CD8-positive, alpha-beta memory T cell (primary cell): Measurements from ENCODE around the gene RUVBL2. TPM values are rescaled to one million over a fixed set of nuclear protein-coding genes. Genes with fewer than 3 reads are reported as not detected.

Source experiments
- CTCF ChIA-PET: fragments of 350-600 bp; sonication (Branson Sonifier 250); formaldehyde crosslinking; loops from one replicate; lab custom pipeline; 2021; ENCODE audit warnings: antibody characterized with exemption; lab: Charles Lee
- POLR2A ChIA-PET: fragments of 350-600 bp; sonication (Branson Sonifier 250); formaldehyde crosslinking; loops from one replicate; lab custom pipeline; 2021; ENCODE audit warnings: antibody characterized with exemption; lab: Charles Lee
- DNase-seq, 5 donors: peaks; one replicate each; pipeline versions ENCODE4 v3.0.0 to v3.0.0-alpha.2; 2020 to 2022; ENCODE audit warnings: mixed read lengths in 1 of 5
- H3K27ac ChIP-seq: one replicate; pipeline ENCODE4 v1.7.0; 2013; ENCODE audit warnings: low read depth, mild to moderate bottlenecking, low read length, moderate library complexity
- H3K27me3 ChIP-seq: 2 replicates; pipeline ENCODE4 v1.7.0; 2013; ENCODE audit warnings: low read length, mild to moderate bottlenecking; ENCODE audit not compliant: insufficient read depth, poor library complexity, severe bottlenecking
- H3K36me3 ChIP-seq: 2 replicates; pipeline ENCODE4 v1.7.0; 2013; ENCODE audit warnings: mild to moderate bottlenecking, low read length, moderate library complexity; ENCODE audit not compliant: insufficient read depth
- H3K4me1 ChIP-seq: 2 replicates; pipeline ENCODE4 v1.7.0; 2013; ENCODE audit warnings: mild to moderate bottlenecking, low read length, moderate library complexity; ENCODE audit not compliant: insufficient read depth
- H3K4me3 ChIP-seq: 2 replicates; pipeline ENCODE4 v1.7.0; 2013; ENCODE audit warnings: mild to moderate bottlenecking, low read length
- H3K9me3 ChIP-seq: 2 replicates; pipeline ENCODE4 v1.7.0; 2013; ENCODE audit warnings: mild to moderate bottlenecking, low read length
- H3K27ac Mint-ChIP-seq, 8 donors: one replicate each; pipeline ENCODE4 v1.8.0; 2020 to 2021; ENCODE audit warnings: mixed read lengths in 8 of 8, mild to moderate bottlenecking in 6 of 8, inconsistent platforms in 3 of 8, moderate library complexity in 3 of 8
- H3K27me3 Mint-ChIP-seq, 2 donors: one replicate each; pipeline ENCODE4 v1.8.0; 2020 to 2021; ENCODE audit warnings: mixed read lengths in 2 of 2, mild to moderate bottlenecking in 1 of 2, moderate library complexity in 1 of 2
- H3K36me3 Mint-ChIP-seq, 3 donors: one replicate each; pipeline ENCODE4 v1.8.0; 2020 to 2021; ENCODE audit warnings: mixed read lengths in 3 of 3, inconsistent platforms in 1 of 3, mild to moderate bottlenecking in 1 of 3
- H3K4me1 Mint-ChIP-seq, 3 donors: one replicate each; pipeline ENCODE4 v1.8.0; 2020 to 2021; ENCODE audit warnings: mixed read lengths in 3 of 3, inconsistent platforms in 1 of 3, mild to moderate bottlenecking in 1 of 3
- H3K4me3 Mint-ChIP-seq, 7 donors: one replicate each; pipeline ENCODE4 v1.8.0; 2020 to 2021; ENCODE audit warnings: mixed read lengths in 7 of 7, mild to moderate bottlenecking in 6 of 7, moderate library complexity in 4 of 7, inconsistent platforms in 2 of 7
- H3K9me3 Mint-ChIP-seq, 5 donors: one replicate each; pipeline ENCODE4 v1.8.0; 2020 to 2022; ENCODE audit warnings: mixed read lengths in 5 of 5, mild to moderate bottlenecking in 3 of 5, moderate library complexity in 2 of 5, inconsistent platforms in 1 of 5
- polyA plus RNA-seq: library from polyadenylated mRNA; unstranded; fragments of 300-500 nt; fragmentation: Illumina TruSeq; gene quantifications from one replicate; pipeline ENCODE4 v1.2.3, GENCODE V29; 2021
- total RNA-seq, 2 experiments: library from RNA; stranded (reverse); gene quantifications; one replicate each; pipeline ENCODE4 v1.2.3, GENCODE V29; 2021

Gene RUVBL2
- total and polyA plus RNA-seq, 3 experiments from 2014 or later, result 67.9 to 159 (median 147) TPM

GRCh38 chr19:48961051-48961649, 32.5 kb upstream of the RUVBL2 start:
- no peaks in the 10 kb centered on the region for H3K27me3 ChIP-seq
- POLR2A ChIA-PET, result interaction anchor here (0.8 to 1.2 kb wide), 3 partner anchors 9 to 88 kb away, joined by 3 to 7 read pairs (median 5); no protein-coding TSS in a partner anchor
- H3K27ac Mint-ChIP-seq, result peak overlapping the region in 2 of 8 donors; percentile 43 to 54
- H3K4me3 Mint-ChIP-seq, result peak overlapping the region in 2 of 7 donors; percentile 13 to 64
- peaks cover 55 to 77% (median 68%) of the 10 kb centered on the region in 3 donors for H3K4me1 Mint-ChIP-seq
- no peaks in the 10 kb centered on the region for H3K9me3 ChIP-seq
- H3K9me3 Mint-ChIP-seq, result no peaks in the 10 kb centered on the region
- peak overlapping the region; percentile 94 for H3K27ac ChIP-seq
- peak in 1 of 5 donors; percentile 44 for DNase-seq
- peaks cover 0 to 26% (median 6%) of the 10 kb centered on the region in 3 donors for H3K36me3 Mint-ChIP-seq
- peaks cover under 1% of the 10 kb centered on the region for H3K36me3 ChIP-seq
- CTCF ChIA-PET, result interaction anchor here (1.3 to 1.8 kb wide), 3 partner anchors 8 to 32 kb away, joined by 3 to 5 read pairs (median 4); partner anchors contain the start of gene RUVBL2
- H3K4me1 ChIP-seq, result peaks cover 34% of the 10 kb centered on the region
- H3K27me3 Mint-ChIP-seq, result peaks cover 0 to 8% of the 10 kb centered on the region in 2 donors
- H3K4me3 ChIP-seq, result no peak overlapping the region

DNA sequence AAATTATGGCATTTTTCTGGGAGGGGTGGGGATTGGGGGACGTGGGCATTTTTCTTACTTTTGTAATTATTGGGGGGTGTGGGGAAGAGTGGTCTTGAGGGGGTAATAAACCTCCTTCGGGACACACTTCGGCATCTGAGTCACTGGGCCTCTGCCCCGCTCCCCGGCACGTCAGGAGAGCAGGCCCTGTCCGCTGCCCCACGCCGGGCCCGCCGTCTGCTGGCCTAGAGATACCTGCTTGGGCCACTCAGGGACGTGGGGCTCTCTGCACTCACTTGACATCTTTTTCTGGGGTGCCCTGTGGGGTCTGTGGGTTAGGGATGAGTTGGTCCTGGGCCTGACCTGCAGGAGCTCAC, 32.0 kb upstream of the RUVBL2 start:
- H3K27me3 Mint-ChIP-seq, result peaks cover 0 to 8% of the 10 kb centered on the region in 2 donors
- H3K36me3 Mint-ChIP-seq, result peaks cover 0 to 28% (median 6%) of the 10 kb centered on the region in 3 donors
- POLR2A ChIA-PET, result interaction anchor here (0.7 to 1.2 kb wide), 6 partner anchors 7 to 316 kb away, joined by 3 to 7 read pairs (median 4); partner anchors contain the start of genes BAX and NUCB1
- Histone ChIP-seq H3K9me3 (no peaks in the 10 kb centered on the region), H3K36me3 (peaks cover 6% of the 10 kb centered on the region), H3K4me3 (no peak overlapping the region), H3K4me1 (peaks cover 37% of the 10 kb centered on the region), H3K27ac (peak overlapping the region; percentile 94), H3K27me3 (no peaks in the 10 kb centered on the region)
- CTCF ChIA-PET, result interaction anchor here (1.0 to 1.8 kb wide), 3 partner anchors 9 to 32 kb away, joined by 3 to 5 read pairs (median 4); partner anchors contain the start of genes GYS1 and RUVBL2
- no peak for DNase-seq
- peak overlapping the region in 5 of 7 donors; percentile 43 to 64 (median 46) for H3K4me3 Mint-ChIP-seq
- H3K4me1 Mint-ChIP-seq, result peaks cover 57 to 78% (median 69%) of the 10 kb centered on the region in 3 donors
- H3K9me3 Mint-ChIP-seq, result no peaks in the 10 kb centered on the region
- H3K27ac Mint-ChIP-seq, result peak overlapping the region in 7 of 8 donors; percentile 58 to 96 (median 86)

GRCh38 chr19:48962029-48962848, 31.4 kb upstream of the RUVBL2 start:
- H3K27me3 ChIP-seq, result no peaks in the 10 kb centered on the region
- Mint-ChIP-seq H3K4me3 (peak overlapping the region; percentile 46 to 98 (median 64)), H3K9me3 (no peaks in the 10 kb centered on the region), H3K27ac (peak overlapping the region; percentile 58 to 96 (median 86)), H3K36me3 (peaks cover 0 to 30% (median 4%) of the 10 kb centered on the region in 3 donors), H3K4me1 (peaks cover 59 to 79% (median 67%) of the 10 kb centered on the region in 3 donors), H3K27me3 (peaks cover 0 to 8% of the 10 kb centered on the region in 2 donors)
- ChIA-PET CTCF (interaction anchor here (1.0 to 1.8 kb wide), 3 partner anchors 9 to 31 kb away, joined by 3 to 5 read pairs (median 4); partner anchors contain the start of genes GYS1 and RUVBL2), POLR2A (interaction anchor here (0.7 to 1.2 kb wide), 4 partner anchors 8 to 317 kb away, joined by 3 to 7 read pairs (median 4); partner anchors contain the start of genes BAX and NUCB1)
- peak in 4 of 5 donors; percentile 16 to 59 (median 34) for DNase-seq
- peak overlapping the region; percentile 94 for H3K27ac ChIP-seq
- H3K36me3 ChIP-seq, result peaks cover 6% of the 10 kb centered on the region
- H3K9me3 ChIP-seq, result no peaks in the 10 kb centered on the region
- H3K4me3 ChIP-seq, result no peak overlapping the region
- peaks cover 42% of the 10 kb centered on the region for H3K4me1 ChIP-seq

DNA sequence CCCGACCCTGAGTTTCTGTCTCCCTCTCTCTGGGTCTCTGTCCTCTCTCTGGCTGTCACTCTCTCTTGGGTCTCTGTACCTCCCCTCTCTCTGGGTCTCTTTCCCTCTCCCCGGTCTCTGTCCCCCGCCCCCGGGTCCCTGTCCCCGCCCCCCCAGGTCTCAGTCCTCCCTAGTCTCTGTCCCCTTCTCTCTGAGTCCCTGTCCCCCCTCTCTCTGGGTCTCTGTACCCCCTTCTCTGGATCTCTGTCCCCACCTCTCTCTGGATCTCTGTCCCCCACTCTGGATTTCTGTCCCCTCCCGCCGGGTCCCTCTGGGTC, 30.9 kb upstream of the RUVBL2 start:
- no peak for DNase-seq
- peaks cover 56 to 79% (median 63%) of the 10 kb centered on the region in 3 donors for H3K4me1 Mint-ChIP-seq
- H3K9me3 Mint-ChIP-seq, result no peaks in the 10 kb centered on the region
- peak overlapping the region; percentile 46 to 100 (median 64) for H3K4me3 Mint-ChIP-seq
- peak overlapping the region; percentile 58 to 99 (median 88) for H3K27ac Mint-ChIP-seq
- no peaks in the 10 kb centered on the region for H3K9me3 ChIP-seq
- no peak overlapping the region for H3K4me3 ChIP-seq
- ChIA-PET POLR2A (interaction anchor here (1.1 to 1.2 kb wide), 2 partner anchors 9 to 62 kb away, joined by 3 to 6 read pairs; partner anchors contain the start of genes BAX and NUCB1), CTCF (interaction anchor here (1.0 to 1.8 kb wide), 2 partner anchors 8 to 31 kb away, joined by 3 to 5 read pairs; partner anchors contain the start of genes GYS1 and RUVBL2)
- peak overlapping the region; percentile 94 for H3K27ac ChIP-seq
- peaks cover 42% of the 10 kb centered on the region for H3K4me1 ChIP-seq
- peaks cover 0 to 8% of the 10 kb centered on the region in 2 donors for H3K27me3 Mint-ChIP-seq
- peaks cover 0 to 31% (median 0%) of the 10 kb centered on the region in 3 donors for H3K36me3 Mint-ChIP-seq
- no peaks in the 10 kb centered on the region for H3K27me3 ChIP-seq
- peaks cover 6% of the 10 kb centered on the region for H3K36me3 ChIP-seq

DNA sequence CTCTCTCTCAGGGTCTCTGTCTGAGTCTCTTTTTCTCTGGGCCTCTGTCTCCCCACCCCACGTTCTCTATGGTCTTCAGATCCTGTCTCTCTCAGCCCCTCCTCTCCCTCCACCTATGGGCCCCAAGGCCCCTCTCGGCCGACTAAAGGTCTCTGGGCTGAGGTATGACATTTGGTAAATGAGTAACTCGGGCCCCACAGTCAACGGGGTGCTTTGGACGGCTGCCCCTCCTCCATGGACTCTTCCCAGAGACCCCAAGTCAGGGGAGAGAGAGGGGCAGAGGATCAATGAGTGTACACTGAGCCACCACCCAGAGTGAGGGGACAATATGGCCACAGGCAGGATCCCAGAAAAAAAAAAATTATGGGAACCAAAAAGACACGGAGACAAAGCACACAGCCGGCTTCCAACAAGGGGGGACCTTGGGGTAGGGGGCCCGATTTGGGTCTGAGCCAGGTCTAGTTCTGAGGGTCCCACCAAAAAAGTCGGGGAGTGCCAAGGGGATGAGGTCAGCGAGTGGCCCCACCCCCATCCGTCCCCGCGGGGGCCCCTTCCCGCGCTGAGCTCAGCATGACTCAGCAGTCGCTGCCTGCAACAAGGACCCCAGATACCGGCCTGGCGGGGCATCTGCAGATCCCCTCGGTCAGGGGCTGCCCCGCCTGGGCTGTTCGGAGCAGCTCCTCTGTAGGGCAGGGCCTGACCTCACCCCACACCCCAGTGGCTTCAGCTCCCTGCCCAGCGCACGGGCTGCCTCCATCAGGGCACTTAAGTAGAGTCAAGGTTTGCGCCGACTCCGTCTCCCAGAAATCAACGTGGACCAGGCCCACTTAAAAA, 30.1 kb upstream of the RUVBL2 start:
- ChIA-PET CTCF (interaction anchor here (1.2 to 1.6 kb wide), 3 partner anchors 30 to 168 kb away, joined by 3 to 7 read pairs (median 7); partner anchors contain the start of genes GYS1 and RUVBL2), POLR2A (interaction anchor here (0.8 to 3.4 kb wide), 3 partner anchors 9 to 89 kb away, joined by 3 to 14 read pairs (median 4); partner anchors contain the start of genes BAX, GYS1 and RUVBL2)
- Histone ChIP-seq H3K9me3 (no peaks in the 10 kb centered on the region), H3K4me1 (peaks cover 42% of the 10 kb centered on the region), H3K27ac (peak overlapping the region; percentile 94), H3K27me3 (no peaks in the 10 kb centered on the region), H3K36me3 (peaks cover 9% of the 10 kb centered on the region), H3K4me3 (peak overlapping the region; percentile 72)
- Mint-ChIP-seq H3K4me1 (peaks cover 61 to 80% (median 61%) of the 10 kb centered on the region in 3 donors), H3K27me3 (peaks cover 0 to 8% of the 10 kb centered on the region in 2 donors), H3K9me3 (no peaks in the 10 kb centered on the region), H3K36me3 (peaks cover 2 to 36% (median 5%) of the 10 kb centered on the region in 3 donors), H3K4me3 (peak overlapping the region; percentile 91 to 100 (median 100)), H3K27ac (peak overlapping the region; percentile 85 to 99 (median 95))
- DNase-seq, result peak in 4 of 5 donors; percentile 35 to 76 (median 49)

GRCh38 chr19:48964205-48965039, 29.3 kb upstream of the RUVBL2 start:
- Mint-ChIP-seq H3K4me1 (peaks cover 55 to 80% (median 59%) of the 10 kb centered on the region in 3 donors), H3K9me3 (no peaks in the 10 kb centered on the region), H3K27ac (peak overlapping the region; percentile 85 to 99 (median 95)), H3K27me3 (peaks cover 0 to 9% of the 10 kb centered on the region in 2 donors), H3K4me3 (peak overlapping the region; percentile 91 to 100 (median 100)), H3K36me3 (peaks cover 2 to 44% (median 5%) of the 10 kb centered on the region in 3 donors)
- Histone ChIP-seq H3K4me1 (peaks cover 42% of the 10 kb centered on the region), H3K27me3 (no peaks in the 10 kb centered on the region), H3K27ac (peak overlapping the region; percentile 94), H3K36me3 (peaks cover 16% of the 10 kb centered on the region), H3K4me3 (peak overlapping the region; percentile 72), H3K9me3 (no peaks in the 10 kb centered on the region)
- POLR2A ChIA-PET, result interaction anchor here (0.6 to 3.4 kb wide), 7 partner anchors 10 to 92 kb away, joined by 3 to 18 read pairs (median 4); partner anchors contain the start of genes BAX, GYS1, PPP1R15A and RUVBL2
- CTCF ChIA-PET, result interaction anchor here (1.2 to 3.7 kb wide), 4 partner anchors 28 to 169 kb away, joined by 3 to 20 read pairs (median 7); partner anchors contain the start of genes GYS1 and RUVBL2
- DNase-seq, result peak in 1 of 5 donors; percentile 29
